HT1080 (cell line): ENCODE data around the gene CCDC178. TPM values are rescaled to one million over a fixed set of nuclear protein-coding genes. Genes with fewer than 3 reads are reported as not detected.
"Not testable (repeated sequence)": the region's sequence is repeated elsewhere in the genome, so short reads cannot be mapped to it uniquely, and the experiment has no call there.

Experiments used
- DNase-seq: peaks from one replicate; pipeline ENCODE4 v3.0.0-alpha.2; 2015; ENCODE audit warnings: low read depth
- total RNA-seq: library from RNA; depleted of rRNA; stranded (reverse); fragments of >200 nt; shearing (Covaris generic); gene quantifications from 2 replicates; pipeline ENCODE4 v1.2.3, GENCODE V29; 2014

Gene CCDC178
- total RNA-seq, 1 experiment from 2014 or later: not detected

DNA sequence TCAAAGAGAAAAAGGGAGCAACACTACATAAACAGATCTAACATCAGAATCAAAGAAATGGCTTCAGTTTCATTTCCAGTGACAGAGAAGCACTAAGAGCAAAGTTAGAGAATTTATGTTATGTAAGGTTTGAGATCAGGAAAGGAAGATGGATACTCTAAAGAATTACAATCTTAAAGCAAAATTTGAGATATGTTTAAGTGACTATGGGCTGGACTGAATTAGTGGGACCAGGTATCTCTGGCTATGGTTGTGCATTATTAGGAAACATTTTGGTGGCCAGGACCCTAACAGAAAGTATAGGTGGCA, 208.2 kb downstream of the CCDC178 start:
- DNase-seq: no peak

DNA sequence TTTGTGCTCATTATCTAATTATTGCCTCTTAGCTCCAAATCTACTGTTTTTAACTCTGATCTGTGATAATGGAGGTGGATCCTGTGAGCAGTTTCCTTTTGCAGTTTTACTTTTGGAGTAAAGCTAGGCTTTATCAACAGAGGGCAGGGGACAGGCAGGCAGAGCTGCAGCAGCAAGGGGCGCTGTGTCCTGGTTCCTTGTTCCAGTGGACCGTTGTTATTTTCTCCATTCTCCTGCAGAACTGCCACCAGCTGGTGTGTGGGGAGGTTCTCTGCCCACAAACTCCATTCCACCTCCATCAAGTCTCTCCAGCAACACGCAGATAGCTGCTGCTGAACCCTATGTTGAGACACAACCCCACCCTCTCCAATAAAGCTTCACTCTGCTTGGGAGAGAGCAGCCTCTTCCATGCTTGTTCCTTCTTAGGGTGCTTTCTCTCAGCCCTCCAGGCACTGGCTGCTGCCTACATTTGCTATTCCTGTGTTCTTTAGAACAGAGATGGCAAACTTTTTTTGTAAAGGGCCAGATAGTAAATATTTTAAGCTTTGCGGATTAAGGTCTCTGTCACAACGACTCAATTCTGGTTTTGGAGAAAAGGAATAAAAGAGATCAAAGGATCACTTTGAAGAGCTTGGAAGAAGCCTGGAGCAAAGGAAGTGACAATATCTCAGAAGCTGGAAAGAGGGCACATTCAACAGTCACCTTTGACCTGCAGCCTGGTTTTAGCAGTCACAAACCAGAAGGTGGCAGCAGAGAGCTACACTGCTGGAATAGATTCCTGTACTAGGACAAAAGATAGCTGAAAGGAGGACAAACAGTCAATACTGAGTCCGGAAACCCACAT, 208.8 kb downstream of the CCDC178 start:
- DNase-seq: peak; percentile 50

DNA sequence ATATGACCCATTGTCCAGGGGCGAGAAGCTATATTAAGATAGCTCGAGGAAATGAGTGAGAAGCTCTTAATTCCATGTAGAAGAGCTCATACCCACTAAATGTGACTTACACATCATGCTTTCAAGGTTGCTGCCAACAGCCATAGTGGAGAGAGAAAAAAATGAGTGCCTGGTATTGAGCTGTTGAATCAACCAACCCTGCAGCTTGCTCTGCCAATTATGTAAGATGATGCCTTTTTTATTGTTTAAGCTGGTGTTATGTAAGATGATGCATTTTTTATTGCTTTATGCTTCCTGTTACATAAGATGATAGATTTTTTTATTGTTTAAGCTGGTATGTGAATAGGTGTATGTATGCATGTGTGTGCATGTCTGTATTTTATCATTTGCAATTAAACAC, 228.2 kb downstream of the CCDC178 start:
- peak; percentile 3 for DNase-seq

DNA sequence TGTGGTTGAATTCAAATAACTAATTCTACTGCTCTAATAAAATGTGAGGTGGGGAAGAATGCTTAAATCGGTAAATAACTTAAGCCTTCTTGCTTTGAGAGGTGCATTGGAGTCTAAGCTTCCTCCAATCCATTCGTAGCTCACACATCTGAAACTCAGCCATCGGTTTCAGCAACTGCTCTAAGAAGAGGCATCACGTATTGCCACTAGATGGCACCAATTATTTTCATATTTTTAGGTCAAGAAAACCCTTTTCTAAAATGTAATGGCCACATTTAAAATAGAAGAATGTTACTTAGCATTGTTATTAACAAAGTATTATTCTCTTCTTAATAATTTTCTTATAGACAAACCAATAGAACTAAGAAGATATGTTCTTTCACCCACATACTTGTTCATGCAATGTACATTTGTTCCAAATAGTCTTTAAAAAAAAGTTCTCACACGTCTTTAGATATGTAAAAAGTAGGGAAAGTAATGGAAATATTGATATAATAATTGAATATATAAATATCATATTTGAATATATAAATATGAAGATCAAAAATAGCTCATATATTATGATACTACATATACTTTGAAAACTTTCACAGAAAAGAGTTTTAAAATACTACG, 229.8 kb downstream of the CCDC178 start:
- DNase-seq: peak; percentile 8

DNA sequence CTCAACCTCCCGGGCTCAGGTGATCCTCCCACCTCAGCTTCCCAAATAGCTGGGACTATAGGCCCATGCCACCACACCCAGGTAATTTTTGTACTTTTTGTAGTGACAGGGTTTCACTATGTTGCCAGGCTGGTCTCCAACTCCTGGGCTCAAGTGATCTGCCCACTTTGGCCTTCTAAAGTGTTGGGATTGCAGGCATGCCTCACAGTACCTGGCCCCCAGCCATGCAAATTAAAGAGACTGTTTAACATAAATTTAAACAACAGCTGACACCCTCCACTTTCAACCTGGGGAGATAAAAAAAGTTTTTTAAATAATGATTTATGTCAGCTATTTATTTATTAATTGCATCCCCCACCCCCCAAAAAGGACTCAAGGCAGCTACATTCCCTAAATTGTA, 234.7 kb downstream of the CCDC178 start:
- no peak for DNase-seq

DNA sequence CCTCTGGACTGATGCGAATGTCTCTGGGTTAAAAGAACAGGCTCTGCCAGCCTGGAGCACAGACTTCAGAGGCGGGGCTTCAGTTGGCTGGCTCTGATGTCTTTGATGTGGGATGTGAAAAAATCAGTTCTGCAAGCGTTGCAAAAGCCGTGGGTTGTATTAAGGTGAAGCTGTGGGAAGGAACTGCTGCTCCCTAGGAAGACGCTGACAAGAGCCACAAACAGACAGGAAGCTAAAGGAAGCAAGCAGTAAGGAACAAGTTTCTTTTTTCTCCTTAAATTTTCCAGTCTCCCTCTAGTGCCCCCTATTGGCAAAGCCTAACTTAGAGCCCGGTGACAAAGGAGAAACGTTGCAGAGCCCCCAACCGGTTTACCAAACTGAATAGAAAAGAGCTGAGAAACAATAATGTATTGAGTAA, 239.0 kb downstream of the CCDC178 start:
- peak; percentile 53 for DNase-seq

DNA sequence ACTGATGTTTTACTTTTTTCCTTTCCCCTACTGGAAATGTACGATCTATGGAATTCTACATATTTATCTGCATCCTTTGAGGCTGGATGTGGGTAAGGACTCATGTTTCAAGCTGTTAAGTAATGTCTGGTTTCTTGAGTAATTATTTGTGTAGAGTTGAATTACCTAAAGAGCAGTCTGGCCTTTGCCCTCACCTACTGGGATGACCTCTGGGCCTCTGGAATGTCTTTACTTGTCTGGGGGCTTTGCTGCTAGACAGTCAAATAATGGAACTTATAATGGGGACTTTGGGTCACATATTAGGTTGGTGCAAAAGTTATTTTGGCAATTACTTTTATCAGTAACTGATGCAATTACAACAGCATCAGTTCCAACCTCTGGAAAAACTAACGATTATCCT, 244.7 kb downstream of the CCDC178 start:
- no peak for DNase-seq

DNA sequence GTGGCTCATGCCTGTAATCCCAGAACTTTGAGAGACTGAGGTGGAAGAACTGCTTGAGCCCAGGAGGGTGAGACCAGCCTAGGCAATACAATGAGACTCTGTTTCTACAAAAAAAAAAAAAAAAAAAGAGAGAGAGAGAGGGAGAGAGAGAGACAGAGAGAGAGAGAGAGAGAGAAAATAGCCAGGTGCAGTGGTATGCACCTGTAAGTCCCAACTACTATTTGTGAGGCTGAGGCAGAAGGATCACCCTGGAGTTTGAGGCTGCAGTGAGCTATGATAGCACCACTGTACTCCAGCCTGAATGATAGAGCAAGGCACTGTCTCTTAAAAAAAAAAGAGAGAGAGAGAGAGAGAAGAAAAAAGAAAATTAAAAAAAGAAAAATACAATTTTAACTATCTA, 245.7 kb downstream of the CCDC178 start:
- DNase-seq: no peak

DNA sequence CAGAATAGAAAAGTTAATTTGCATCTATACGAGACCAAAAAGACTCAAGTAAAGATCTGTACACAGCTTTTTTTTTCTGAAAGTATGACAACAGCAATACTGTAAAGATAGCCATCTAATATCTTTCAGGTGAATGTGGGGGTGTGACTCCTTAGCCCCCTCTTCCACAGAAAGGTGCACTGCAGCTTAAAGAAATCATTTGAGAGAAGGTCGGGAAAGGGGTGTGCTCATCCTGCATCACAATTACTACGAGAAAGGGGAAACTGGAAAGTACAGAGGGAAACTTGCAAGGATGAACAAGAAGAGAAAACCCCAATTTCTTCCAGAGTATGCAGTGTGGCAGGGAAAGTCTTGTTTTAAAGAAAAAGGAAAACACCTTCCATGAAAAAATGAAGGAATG, 255.6 kb downstream of the CCDC178 start:
- no peak for DNase-seq

DNA sequence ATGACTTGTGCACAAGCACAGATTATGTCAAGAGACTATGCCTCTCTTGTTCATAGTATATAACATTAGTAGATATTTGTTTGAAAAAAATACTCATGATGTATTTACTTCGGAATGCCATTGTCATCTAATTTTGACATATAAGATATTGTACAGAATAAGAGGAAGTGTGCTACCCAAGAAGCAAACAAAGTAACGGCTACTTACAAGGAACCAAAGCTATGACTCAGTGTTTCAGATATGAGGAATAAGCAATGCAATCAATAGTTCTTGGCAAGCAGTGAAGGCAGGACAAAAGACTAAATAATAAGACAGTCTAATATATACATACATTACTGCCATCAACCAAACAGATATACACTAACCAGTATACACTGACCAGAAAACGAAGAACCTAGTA, 256.3 kb downstream of the CCDC178 start:
- DNase-seq: no peak

DNA sequence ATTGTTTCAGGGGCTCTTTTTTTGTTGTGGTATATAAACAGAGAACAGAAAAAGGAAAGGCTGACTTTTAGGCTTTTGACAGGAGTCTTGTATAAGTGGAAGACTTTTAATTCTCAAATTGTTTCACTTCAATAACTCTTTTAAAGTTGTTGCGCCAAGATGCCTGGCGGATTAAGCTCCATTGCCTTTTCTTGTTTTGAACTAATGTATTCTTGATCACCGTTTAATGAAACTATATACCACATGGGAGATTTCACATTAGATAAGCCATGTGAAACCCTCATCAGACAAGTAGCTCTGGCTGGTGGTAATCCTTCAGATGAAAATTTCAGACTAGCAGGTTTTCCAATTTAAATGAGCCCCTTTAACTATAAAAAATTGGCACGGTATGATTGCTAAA, 257.4 kb downstream of the CCDC178 start:
- DNase-seq: no peak

DNA sequence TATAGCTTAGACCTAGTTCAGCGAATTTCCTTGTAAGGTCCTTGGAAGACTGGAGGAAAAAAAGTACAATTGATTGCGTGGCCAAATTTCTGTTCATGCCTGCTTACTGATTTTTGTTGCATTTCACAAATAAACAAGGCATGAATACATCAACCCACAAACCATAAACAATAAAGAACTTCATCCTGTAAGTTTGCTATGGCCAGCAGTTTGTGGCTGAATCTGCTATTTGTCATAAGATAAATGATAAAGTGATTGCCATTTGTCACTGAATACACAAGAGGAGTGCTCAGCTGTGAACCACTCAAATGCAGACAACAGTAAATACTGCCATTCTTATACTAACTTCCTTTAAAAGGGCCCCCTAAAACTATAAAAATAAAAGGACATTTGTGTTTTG, 259.5 kb downstream of the CCDC178 start:
- no peak for DNase-seq

DNA sequence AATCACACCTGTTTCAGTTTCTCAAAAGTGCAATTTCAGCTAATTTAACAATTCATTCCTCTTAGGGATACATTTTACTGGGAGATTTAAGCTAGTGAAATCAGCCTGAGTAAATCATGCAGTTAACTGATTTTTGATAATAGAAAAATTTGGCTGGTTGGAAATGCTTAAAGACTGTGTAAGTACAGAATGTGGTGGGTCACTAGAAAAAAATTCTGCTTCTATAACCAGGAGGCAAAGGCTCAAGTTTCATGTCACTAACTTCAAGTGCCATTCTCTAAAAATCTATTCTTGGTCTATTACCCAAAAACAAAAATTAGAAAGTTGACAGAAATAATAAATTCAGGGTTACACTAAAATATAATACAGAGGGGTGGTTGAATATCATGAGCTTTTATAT, 271.3 kb downstream of the CCDC178 start:
- DNase-seq: no peak

DNA sequence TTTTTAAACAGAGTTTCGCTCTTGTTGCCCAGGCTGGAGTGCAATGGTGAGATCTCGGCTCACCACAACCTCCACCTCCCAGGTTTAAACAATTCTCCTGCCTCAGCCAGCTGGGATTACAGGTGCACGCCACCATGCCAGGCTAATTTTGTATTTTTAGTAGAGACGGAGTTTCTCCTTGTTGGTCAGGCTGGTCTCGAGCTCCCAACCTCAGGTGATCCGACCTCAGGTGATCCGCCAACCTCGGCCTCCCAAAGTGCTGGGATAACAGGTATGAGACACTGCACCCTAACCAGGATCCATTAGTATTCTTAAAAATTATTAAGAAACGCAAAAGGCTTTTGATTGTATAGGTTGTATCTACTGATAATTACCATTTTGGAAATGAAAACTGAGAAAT, 276.4 kb downstream of the CCDC178 start:
- DNase-seq: not testable (repeated sequence)

DNA sequence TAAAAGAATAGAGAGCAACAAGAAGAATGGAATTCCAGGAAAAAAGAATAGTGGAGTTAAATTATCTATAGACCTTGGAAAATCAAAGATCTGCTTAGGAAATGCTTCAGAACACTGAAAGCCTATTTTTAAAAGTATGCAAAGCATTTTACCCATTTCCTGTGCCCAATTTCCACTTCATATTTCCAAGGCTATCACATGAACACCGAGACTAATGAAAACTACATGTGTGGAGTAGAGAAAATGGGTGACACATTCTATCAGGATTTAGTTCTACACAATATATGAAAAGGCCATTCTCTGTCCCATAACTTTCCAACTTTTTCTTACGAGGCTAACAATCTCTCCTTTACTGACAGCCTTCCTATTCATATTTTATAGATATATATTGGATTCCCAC, 279.4 kb downstream of the CCDC178 start:
- DNase-seq: no peak

DNA sequence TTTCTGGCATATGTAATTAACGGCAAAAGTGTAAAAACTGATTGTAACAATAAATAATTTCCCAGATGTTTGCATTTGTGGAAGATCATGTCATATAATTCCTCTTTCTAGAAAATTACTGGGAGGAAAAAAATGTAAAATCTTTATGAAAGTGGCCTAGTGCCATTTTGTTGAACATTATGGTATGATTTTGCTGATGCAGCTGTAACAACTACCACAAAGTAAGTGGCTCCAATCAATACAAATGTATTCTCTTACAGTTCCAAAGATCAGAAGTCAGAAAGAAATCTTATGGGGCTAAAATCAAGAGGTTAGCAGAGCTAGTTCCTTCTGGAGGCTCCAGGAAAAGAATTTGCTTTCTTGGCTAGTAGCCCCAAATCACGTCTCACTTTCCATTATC, 281.4 kb downstream of the CCDC178 start:
- DNase-seq: no peak

DNA sequence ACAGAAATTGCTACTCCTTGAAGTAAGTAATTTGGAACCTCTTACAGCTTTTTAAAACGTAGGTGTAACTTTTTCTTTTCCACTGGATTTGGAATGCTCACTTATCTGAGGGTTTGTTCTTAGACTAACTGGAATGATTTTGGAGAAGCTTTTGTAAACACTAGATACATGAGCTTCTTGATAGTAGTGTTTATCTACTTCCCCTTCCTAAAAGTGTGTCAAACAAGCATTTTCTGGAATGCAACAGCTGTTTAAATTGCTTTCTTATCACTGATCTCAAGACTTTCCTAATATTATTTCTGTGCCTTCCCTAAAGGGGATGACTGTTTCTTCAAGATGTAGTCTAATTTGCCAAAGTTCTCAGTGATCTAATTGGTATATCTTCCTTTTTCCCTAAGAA, 282.6 kb downstream of the CCDC178 start:
- DNase-seq: no peak

DNA sequence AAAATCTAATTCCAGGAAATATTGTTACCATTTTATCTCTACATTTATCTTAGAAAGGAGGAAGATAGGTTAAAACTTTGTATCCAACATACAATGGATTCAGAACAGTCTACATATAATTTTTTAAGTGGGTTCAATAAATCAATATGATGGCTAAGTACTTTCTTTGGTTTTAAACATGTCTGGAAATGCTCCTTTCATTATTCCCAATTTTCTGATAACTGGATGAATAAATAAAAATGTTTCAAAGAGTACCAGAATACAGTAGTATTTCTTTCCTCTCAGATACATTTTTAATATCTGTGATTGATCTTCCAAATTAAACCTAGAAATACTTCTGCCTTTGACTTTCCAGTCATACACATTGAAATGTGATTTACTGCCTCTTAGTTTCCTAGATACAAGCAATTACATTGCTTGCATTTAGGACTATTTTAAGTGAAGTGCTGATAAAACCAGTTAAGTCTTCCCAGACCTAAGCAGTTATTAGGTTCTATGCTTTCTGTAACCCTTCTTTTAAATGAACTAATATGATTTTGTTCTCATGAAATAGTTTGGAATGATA, 283.5 kb downstream of the CCDC178 start:
- DNase-seq: no peak

DNA sequence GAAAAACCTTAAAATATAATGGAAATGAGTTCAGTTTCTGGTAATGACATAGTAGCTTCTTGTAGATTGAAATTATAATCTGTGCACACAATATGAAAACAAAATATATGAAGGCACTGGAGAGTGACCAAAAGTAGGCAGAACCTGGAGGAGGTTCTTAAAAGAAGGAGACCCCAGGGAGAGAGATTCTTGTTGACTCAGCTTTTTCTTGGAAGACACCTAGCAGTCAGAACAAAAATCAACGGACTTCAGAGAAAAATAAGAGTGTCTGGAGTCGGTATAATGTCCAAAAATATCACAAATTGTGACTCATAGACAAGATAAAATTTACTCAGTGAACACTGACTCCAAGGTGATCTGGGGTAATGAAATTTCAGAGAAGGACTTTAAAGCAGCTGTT, 286.5 kb downstream of the CCDC178 start:
- DNase-seq: no peak

DNA sequence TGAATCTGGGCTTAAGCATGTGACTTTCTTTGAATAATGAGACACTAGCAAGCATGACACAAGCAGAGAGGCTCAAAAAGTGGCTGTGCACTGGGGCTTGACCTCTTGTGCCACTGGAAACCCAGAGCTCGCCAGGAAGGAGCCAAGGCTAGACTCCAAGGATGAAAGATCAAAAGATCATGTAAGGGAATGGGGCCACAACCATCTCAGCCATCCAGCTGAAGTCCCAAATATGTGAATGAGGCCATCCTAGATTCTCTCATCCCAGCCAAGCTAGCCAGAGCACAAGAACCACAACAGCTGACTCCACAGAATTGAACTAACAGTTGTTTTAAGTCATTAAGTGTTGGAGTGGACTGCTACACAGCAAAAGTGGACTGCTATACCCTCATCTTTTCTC, 288.1 kb downstream of the CCDC178 start:
- no peak for DNase-seq

DNA sequence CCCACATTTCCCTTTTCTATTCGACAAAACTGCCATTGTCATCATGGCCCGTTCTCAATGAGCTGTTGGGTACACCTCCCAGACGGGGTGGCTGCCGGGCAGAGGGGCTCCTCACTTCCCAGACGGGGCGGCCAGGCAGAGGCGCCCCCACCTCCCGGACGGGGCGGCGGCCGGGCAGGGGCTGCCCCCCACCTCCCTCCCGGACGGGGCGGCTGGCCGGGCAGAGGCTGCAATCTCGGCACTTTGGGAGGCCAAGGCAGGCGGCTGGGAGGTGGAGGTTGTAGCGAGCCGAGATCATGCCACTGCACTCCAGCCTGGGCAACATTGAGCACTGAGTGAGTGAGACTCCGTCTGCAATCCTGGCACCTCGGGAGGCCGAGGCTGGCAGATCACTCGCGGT, 292.7 kb downstream of the CCDC178 start:
- DNase-seq: not testable (repeated sequence)

DNA sequence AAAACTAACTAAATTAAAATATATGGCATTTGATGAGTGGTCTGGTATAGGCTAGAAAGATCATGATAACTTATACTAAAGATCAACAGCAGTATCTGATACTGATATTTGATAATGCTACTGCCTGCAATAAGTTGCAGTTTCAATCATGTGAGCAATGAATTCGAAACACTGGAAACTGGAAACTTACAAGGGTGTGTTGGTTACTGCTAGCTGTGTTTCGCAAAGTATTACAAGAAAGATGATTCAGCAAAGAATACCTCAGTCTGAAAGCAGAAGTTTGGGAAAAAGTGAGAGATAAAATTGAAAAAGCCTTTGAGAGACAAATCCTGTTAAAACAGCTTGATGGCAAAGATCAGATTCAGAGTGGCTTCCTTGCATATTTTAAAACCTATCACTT, 294.5 kb downstream of the CCDC178 start:
- no peak for DNase-seq
